ENCODE results near the gene DOCK3.

GRCh38 chr3:50853936-50854335 lies 179.2 kb downstream of the DOCK3 start:
- TF ChIP-seq, protein P1, sequence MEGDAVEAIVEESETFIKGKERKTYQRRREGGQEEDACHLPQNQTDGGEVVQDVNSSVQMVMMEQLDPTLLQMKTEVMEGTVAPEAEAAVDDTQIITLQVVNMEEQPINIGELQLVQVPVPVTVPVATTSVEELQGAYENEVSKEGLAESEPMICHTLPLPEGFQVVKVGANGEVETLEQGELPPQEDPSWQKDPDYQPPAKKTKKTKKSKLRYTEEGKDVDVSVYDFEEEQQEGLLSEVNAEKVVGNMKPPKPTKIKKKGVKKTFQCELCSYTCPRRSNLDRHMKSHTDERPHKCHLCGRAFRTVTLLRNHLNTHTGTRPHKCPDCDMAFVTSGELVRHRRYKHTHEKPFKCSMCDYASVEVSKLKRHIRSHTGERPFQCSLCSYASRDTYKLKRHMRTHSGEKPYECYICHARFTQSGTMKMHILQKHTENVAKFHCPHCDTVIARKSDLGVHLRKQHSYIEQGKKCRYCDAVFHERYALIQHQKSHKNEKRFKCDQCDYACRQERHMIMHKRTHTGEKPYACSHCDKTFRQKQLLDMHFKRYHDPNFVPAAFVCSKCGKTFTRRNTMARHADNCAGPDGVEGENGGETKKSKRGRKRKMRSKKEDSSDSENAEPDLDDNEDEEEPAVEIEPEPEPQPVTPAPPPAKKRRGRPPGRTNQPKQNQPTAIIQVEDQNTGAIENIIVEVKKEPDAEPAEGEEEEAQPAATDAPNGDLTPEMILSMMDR (IDR thresholded peaks at IDR 0.05; ENCODE audit: low read depth, low read length, poor library complexity, severe bottlenecking), result no peak
- TF ChIP-seq EZH2phosphoT487 (IDR thresholded peaks at IDR 0.05; ENCODE audit: borderline replicate concordance, low read length), result no peak

Measured in DOHH2 (cell line).